DLD1 (cell line): Measurements from ENCODE around the gene PLEKHA1.

Source experiments
- in situ Hi-C: cut with HindIII; loops from 2 replicates; pipeline ENCODE4 v1.10.0; 2017; ENCODE audit warnings: low sequenced_read_pairs

The PLEKHA1 gene

GRCh38 chr10:122459561-122460273, 85.2 kb downstream of the PLEKHA1 start:
- in situ Hi-C loops, result no loop called here

GRCh38 chr10:122460891-122461293, 86.4 kb downstream of the PLEKHA1 start:
- in situ Hi-C loops, result no loop called here

- in situ Hi-C loops, result no loop called here
Measured at GRCh38 chr10:122461367-122461728, 86.8 kb downstream of the PLEKHA1 start, which contains the start of gene HTRA1. Gene HTRA1 (plus strand): TSS chr10:122461553. CDS start chr10:122461653, 100 bp downstream.

GRCh38 chr10:122461729-122462532, 87.4 kb downstream of the PLEKHA1 start:
- in situ Hi-C loops, result no loop called here

GRCh38 chr10:122462533-122463465, 88.3 kb downstream of the PLEKHA1 start:
- in situ Hi-C loops, result no loop called here

- in situ Hi-C loops, result no loop called here
Measured at GRCh38 chr10:122463466-122464249, 89.2 kb downstream of the PLEKHA1 start.

GRCh38 chr10:122464250-122464510, 89.7 kb downstream of the PLEKHA1 start:
- in situ Hi-C loops, result no loop called here

GRCh38 chr10:122464586-122464985, 90.1 kb downstream of the PLEKHA1 start:
- in situ Hi-C loops, result no loop called here

- in situ Hi-C loops, result no loop called here
Measured at GRCh38 chr10:122465401-122466040, 91.0 kb downstream of the PLEKHA1 start.

- in situ Hi-C loops, result no loop called here
Measured at GRCh38 chr10:122466951-122467381, 92.5 kb downstream of the PLEKHA1 start.

- in situ Hi-C loops, result no loop called here
Measured at GRCh38 chr10:122467701-122468100, 93.2 kb downstream of the PLEKHA1 start.

- in situ Hi-C loops, result no loop called here
Measured at GRCh38 chr10:122468307-122468925, 93.9 kb downstream of the PLEKHA1 start.

GRCh38 chr10:122468926-122469781, 94.6 kb downstream of the PLEKHA1 start:
- in situ Hi-C loops, result no loop called here

GRCh38 chr10:122469848-122470247, 95.3 kb downstream of the PLEKHA1 start:
- in situ Hi-C loops, result no loop called here

GRCh38 chr10:122471531-122472177, 97.1 kb downstream of the PLEKHA1 start:
- in situ Hi-C loops, result no loop called here

GRCh38 chr10:122473116-122473515, 98.6 kb downstream of the PLEKHA1 start:
- in situ Hi-C loops, result no loop called here

- in situ Hi-C loops, result no loop called here
Measured at GRCh38 chr10:122474131-122474818, 99.8 kb downstream of the PLEKHA1 start.

- in situ Hi-C loops, result no loop called here
Measured at GRCh38 chr10:122475100-122475499, 100.6 kb downstream of the PLEKHA1 start.
